Transverse colon (tissue), 3 donors: ENCODE measurements around the gene SNORC.

Experiments
- POLR2A ChIP-seq: fragments of 450-650 bp; IDR thresholded peaks from one replicate; pipeline ENCODE4 v1.6.1; 2016; ENCODE audit warnings: antibody characterized with exemption, mild to moderate bottlenecking, moderate library complexity
- TF ChIP-seq, protein P1 (sequence below), 5 experiments: fragments of 200-600 bp in 3 of 5; fragments of 450-650 bp in 2 of 5; sonication (generic) in 3 of 5; IDR thresholded peaks; 1 replicate in 2 of 5; 2 replicates in 3 of 5; pipeline ENCODE4 v1.5.1; 2016 to 2017; ENCODE audit warnings: antibody characterized with exemption in 5 of 5, inconsistent platforms in 3 of 5, mild to moderate bottlenecking in 2 of 5, moderate library complexity in 1 of 5

DNA sequence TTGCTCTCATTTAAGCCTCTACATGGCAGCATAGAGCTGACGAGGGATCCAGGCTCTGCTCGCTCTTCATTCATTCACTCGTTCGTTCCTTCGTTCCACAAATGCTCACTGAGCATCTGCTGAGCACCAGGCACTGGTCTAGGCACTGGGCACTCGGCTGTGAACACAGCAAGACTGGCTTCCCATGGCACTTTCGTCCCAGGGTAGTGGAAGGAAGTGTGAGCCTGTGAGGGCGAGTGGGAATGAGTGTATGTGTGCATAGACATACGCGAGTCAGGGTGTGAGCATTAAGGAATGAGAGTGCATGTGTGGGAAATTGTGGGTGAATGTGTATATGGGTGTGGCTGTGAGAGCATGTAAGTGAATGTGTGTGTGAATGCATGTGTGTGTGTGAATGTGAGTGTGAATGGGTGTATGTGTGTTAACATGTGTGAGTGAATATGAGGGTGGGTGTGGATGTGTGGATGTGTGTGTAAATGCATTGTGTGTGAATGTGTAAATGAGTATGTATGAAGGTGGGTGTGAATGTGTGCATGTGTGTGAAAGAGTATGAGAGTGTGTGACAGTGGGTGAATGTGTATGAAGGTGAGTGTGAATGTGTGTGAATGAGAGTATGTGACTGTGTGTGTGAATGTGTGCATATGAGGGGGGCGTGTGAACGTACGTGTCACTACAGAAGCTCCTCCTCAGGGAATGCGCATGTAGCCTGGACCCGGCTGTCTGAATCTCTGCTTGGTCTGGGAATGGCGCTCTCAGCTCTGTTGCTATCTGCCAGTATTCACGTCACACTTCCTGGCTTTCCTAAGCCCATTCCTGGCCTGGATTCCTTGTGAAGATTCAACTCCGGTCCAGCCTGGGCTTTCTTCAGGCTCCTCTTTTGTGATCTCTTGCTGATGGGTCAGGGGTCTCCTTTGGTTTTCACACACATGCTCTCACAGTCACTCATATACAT lies 28.8 kb downstream of the SNORC start:
- TF ChIP-seq, protein P1, sequence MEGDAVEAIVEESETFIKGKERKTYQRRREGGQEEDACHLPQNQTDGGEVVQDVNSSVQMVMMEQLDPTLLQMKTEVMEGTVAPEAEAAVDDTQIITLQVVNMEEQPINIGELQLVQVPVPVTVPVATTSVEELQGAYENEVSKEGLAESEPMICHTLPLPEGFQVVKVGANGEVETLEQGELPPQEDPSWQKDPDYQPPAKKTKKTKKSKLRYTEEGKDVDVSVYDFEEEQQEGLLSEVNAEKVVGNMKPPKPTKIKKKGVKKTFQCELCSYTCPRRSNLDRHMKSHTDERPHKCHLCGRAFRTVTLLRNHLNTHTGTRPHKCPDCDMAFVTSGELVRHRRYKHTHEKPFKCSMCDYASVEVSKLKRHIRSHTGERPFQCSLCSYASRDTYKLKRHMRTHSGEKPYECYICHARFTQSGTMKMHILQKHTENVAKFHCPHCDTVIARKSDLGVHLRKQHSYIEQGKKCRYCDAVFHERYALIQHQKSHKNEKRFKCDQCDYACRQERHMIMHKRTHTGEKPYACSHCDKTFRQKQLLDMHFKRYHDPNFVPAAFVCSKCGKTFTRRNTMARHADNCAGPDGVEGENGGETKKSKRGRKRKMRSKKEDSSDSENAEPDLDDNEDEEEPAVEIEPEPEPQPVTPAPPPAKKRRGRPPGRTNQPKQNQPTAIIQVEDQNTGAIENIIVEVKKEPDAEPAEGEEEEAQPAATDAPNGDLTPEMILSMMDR (IDR thresholded peaks at IDR 0.05): no peak
- no peak for TF ChIP-seq POLR2A
